ENCODE data around the gene ARHGEF7.
A peak's percentile ranks its signal among the peaks of the same experiment; 100 is the strongest.

ARHGEF7 gene

DNA sequence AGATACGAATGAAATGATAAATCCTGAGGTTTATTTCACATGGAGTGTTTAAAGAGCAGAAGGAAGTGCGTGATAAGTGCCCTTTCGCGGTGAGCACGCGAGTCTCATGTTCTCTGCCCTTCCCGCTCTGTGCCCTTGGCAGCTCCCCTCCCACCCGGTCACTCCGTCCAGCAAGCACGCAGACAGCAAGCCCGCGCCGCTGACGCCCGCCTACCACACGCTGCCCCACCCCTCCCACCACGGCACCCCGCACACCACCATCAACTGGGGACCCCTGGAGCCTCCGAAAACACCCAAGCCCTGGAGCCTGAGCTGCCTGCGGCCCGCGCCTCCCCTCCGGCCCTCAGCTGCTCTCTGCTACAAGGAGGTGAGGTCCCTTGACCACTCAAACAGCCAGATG is 167.9 kb downstream of the ARHGEF7 start:
- no peak for DNase-seq

DNA sequence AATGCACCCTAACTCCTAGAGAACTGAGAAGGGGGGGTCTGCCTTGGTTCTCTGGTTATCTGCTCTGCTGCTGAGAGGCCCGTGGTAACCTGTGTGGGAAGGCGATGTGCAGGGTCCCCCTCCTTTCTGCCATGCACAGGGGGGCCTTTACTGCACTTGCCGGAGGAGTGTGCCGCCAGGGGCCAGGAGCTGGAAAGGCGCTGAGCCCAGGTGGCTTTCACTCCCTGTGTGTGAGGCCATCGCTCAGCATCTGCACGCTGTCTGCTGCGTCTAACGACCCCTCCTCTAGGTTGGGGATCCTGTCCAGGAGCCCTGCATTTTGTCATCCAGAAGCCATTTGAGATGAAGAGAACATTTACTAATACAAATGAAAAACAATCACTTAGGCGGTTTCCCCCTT is 168.3 kb downstream of the ARHGEF7 start:
- no peak for DNase-seq

DNA sequence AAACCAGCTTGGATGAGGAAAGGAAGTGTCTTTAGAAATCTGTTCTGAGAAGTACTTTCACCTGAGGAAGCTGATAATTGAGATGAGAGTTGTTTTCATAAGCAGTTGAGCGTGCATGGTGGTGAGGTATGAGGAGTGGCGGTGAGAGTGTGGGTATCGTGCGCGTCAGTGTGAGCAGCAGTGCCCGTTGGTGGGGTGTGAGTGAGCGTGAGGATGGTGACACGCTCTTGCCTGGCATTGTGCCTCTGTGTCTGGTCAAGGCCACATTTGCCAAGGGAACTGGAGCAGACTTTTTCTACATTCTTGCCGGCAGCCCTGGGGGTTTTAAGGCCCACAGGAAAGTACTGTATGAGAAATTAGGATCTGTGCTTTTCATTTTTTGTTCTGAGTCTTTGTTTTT is 168.9 kb downstream of the ARHGEF7 start:
- no peak for DNase-seq

DNA sequence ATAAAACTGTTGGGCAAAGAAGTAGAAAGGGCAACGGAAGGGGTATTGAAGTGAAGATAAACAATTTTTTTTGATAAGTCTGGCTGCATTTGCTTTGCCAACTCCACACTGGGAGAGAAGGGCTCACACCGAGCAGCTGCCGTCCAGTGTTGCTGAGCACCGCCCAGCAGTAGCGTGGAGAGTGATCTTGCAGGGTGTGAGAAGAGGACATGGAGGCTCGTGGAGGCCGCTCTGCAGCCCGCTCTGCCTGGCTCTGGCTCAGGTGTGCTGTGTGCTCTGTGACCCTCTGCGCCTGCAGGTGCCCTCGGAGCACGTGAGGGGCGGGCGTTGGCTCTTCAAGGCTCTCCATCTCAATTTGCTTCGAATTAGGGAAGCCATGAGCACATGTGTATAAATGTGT is 169.5 kb downstream of the ARHGEF7 start:
- DNase-seq: no peak

DNA sequence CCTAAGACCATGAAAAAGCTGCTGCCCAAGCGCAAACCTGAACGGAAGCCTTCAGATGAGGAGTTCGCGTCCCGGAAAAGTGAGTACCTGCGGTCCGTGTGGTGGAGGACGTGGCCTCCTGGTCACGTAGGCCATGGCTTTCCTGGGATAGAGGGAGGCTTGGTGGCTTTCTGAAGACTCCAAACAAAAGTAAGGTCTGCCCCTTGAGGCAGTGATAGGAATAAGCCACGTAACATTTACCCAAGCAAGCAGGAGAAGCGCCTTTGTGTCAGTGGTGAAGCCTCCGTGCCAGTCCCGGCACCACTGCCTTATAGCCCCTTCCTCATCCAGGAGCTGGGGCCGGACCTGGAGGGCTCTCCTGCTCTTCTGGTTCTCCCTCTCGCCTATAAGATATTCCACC is 171.1 kb downstream of the ARHGEF7 start:
- no peak for DNase-seq

DNA sequence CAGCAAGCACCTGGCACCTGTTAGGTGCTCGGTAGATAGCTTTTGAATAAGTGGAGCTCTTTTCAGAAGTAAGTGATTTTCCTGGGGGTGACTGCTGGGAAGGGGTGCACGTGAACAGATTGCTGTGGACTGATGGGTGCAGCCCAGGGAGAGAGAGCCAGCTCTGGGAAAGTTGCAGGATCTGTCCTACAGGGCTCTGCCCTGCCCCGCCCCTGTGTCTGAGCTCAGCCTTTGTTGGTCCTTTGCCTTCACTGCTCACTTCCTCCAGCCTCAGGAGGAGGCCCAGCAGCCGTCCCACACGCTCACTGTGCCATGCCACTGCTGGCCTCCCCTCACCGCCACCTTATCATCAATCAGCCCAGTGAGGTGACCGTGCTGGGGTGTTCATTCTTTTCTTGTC is 171.6 kb downstream of the ARHGEF7 start:
- no peak for DNase-seq

DNA sequence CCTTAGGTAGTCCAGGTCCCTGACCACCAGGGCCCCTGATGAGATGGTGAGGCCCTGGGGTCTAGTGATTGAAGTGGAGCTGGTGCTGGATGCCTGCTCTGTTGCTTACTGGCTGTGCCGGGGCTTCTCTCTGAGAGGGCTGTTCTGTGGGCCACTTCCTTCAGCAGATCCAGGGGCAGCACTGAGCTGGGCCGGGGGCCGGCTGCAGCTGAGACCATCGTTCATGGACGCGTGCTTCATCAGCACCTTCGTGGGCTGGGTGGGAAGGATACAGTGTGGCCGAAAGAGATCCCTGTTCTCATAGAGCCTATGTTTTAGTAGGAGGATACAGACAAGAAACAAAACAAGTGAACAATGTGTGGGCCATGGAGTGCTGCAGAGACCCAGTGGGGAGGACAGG is 172.1 kb downstream of the ARHGEF7 start:
- DNase-seq: no peak

DNA sequence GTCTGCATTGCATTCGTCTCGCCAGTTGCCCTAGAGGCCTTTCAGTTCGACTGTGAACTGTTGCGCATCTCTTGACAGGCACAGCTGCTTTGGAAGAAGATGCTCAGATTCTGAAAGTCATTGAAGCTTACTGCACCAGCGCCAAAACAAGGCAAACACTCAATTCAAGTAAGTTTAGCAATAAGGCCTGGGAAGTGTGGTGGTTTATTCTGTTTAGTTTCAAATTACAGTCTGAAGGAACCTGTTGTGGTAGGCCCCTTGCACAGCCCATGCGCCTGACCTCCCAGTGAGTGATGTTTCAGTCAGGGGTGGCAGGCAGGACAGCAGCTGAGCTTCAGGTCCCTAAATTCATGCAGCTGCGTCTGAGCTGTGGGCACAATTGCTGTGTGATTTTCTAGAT is 173.2 kb downstream of the ARHGEF7 start:
- DNase-seq: no peak

DNA sequence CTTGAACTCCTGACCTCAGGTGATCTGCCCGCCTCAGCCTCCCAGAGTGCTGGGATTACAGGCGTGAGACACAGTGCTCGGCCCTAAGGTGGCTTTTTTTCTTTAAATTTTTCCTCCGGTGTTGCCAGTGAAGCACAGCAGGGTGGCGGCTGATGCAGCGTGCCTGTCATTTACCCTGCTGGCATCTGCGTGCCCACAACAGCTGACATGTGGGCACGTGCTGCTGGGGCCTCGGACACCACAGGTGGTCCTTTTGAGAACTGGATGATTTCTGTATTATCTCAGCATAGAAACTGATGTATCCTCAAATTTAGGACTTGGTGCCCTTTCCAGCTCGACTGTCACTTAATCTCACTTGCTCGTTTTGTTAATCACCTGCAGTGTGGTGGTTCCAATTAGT is 174.1 kb downstream of the ARHGEF7 start:
- no peak for DNase-seq

DNA sequence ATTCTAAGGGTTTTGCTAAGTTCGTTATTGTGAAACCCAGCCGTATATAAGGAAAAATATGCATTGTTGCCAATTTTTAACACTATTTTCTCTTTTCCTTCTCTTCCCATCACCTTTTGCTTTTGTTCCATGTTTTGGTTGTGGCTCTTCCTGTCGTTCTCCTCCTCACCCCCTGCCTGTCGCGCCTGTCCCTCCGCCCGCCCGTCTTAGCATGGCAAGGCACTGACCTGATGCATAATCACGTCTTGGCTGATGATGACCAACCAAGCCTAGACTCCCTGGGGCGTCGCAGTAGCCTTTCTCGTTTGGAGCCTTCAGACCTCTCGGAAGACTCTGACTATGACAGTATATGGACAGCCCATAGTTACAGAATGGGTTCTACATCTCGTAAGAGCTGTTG is 176.8 kb downstream of the ARHGEF7 start:
- DNase-seq: no peak

DNA sequence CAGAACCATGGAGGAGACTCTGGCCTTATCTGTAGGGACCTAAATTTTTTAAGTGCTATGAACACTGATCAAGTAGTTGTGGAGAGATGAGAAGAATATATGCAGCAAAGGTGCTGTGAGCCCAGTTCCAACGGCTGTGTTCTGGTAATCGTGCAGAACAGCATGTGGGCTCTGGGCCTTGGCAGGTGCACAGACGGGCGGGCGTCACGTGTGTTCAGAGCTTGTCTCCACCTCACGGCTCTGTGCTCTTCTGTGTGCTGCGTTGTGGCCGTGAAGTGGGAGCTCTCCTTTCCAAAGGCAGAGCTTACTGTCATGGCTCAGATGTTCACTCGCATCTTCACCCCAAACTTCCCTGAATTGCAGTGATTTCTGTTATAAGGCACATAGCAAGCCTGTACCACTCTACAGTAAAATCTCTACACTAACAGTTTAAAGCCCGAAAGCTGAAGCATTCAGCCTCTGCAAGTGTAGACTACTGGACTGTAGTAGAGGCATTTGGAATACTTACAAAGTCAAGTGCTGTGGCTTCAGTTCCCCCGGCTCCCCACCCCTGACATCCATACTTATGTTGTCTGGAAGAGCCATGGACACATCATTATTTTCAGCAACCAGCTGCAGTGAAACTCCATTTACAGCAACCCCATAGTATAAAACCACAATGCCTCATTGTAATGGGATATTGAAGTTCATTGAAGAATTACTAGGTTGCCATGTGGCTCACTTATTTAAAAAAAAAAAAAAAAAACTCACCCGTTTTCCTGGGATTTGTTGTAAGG is 177.8 kb downstream of the ARHGEF7 start:
- no peak for DNase-seq

DNA sequence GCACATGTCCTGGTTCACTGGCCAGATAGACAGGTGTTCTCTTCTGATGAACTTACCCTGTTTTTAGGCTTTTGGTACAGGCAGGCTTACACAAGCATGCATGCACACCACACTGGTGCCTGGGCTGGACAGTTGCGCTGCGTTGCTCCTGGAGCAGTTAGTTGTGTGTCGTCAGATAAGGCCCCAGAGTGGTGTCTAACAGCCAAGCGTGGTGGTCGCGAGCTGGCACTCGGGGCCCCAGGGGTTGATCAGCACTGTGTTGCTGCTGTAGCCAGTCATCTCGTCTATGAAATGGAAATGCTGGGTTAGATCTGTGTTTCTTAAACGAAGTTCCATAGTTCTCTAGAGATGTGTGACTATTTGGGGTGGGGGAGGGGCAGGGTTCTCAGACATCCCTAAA is 180.8 kb downstream of the ARHGEF7 start:
- no peak for DNase-seq

DNA sequence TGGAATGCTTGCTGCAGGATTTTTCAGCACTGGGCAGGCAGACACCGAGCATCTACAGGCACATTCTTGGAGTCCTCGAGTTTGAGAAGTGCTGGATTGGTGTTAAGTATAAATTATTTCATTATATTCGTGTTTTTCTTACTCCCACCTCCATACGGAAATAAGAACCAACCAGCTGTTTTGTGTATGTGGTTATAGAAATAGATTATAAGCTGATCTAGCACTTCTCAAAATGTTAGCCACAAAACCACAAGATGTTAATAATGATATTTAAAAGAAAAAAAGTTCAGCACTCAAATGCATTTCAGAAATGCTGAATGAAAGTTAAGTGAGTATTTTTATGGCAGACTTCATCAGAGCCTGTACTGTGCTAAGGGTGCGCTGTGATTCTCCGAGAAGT is 181.3 kb downstream of the ARHGEF7 start:
- no peak for DNase-seq

DNA sequence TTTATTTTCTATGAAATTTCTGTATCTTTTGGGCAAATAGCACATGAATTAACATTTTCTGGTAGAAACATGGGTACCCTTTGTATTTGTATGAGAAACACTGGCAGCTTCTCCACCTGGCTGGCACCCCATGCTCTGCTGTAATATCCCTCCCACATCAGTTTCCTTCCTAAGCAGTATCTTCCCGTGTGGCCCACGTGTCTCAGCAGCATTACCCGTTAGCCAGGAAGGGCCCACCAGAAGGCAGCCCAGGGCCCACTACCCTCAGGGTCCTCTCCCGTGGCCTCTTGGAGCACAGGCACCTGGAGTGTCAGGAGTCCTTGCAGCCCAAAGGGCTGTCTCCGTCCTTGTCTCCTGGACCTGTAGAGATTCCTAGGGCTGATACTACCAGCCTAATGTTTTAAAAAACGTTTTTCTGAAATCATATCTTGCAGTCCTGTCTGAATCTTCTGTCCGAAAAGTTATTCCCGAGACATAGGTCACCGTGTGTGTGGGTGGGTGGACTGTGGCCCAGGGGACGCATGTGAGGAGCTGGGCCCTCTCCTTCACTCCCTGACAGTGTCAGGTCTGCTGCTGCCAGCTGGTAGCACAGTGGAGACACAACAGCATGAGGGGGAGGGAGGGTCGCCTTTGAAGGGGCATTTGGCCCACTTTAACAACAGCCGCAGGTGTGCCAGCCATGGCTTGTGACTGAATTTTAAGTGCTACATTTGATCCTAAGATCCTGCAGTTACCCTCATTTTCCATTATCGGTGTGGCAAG is 183.3 kb downstream of the ARHGEF7 start:
- no peak for DNase-seq

DNA sequence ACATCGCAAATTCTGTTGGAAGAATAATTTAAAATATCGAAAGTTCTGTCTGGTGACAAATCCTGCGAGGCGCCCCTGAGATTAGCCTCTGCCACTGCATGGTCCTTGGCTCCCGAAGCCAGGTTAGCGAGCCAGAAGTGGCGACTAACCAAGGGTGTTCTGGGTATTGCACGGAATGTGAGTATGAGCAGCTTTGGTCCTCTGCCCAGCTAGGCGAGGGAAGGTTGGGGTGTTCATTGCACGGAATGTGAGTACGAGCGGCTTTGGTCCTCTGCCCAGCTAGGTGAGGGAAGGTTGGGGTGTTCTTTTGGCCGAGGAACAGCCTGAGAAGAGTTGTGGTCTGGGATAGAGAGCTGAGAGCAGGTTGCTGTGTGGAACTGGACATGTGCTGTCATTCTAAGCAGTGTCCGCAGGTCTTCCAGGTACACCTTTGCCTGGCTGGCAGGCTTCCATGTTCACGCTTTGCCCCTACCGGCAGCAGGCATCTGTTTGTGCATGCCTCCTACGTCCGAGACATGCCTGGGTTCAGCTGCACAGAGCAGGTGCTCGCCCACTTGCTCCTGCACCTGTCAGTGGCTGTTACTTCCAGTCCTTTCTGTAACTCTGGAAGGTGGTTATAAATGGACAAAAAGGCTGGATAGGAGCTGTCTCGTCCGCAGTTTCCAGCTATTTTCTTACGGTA is 187.1 kb downstream of the ARHGEF7 start:
- no peak for DNase-seq

DNA sequence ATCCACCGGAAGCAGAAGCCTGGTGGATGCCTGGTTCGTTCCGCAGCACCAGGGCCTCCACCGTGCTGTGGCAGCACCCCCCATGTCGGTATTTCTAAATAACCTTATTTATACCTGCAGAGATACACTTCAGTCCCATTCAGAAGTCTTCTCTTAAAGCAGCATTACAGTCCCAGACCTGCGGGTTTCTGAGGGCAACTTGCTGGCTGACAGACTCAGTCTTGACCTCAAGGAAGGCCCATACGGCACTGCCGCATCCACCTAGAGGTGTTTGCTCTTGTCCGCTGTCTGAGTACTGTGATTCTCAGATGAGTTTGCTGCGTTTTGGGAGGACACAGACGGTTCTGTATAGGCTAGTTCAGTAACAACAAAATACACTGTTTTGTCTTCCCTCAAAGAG is 188.4 kb downstream of the ARHGEF7 start:
- DNase-seq: no peak

DNA sequence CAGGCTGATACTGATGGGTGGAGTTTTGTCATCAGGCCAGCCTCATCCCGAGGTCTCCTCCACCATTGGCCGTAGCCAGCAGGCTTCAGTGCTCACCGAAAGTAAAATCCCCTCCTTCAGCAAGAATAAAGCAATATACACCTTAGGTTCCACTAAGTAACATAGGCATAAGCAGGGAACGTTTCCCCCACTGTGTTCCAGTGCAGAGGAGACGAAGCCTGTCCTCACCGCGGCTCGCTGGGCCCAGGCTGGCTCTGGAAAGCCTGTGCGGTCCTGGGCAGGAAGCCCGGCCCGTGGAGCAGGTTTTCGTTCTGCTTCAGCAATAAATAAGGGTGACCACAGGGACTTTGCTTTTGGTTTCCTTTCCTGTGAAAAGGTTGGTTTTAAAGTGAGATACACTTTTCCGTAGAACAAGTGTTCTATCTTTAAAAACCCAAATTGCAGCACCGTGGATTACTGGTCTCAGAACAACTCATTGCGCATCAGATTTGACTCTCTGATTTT is 189.0 kb downstream of the ARHGEF7 start:
- DNase-seq: no peak

DNA sequence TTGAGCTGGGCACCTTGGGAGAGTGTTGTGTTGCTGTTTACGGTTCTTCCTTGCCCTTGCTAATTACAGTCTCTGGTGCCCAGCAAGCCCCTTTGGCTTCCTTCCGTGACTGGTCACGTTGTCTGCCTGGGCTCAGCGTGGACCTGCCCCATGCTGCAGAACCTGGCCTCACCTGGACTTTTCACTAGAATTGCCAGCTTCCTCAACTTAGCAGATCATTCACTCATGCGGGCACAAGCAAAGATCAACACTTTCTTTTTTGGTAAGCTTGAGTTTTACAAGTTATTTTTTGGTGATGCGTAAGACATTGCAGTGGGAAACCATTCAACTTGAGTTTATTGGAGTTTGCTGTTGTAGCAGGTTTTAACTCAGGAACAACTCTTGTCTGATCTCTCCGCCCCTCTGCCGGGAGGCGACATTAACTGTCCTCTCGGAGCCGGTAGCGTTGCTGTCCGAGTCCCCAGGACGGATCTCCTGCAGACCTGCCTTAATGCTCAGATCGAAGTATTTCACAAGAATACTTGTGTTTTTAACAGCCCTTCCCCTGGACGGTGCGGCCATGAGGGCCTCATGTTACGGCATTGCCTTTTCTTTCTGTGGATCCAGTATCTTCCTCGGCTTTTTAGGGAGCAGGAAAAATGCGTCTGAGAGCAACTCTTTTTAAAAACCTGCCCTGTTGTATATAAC is 189.6 kb downstream of the ARHGEF7 start:
- no peak for DNase-seq

DNA sequence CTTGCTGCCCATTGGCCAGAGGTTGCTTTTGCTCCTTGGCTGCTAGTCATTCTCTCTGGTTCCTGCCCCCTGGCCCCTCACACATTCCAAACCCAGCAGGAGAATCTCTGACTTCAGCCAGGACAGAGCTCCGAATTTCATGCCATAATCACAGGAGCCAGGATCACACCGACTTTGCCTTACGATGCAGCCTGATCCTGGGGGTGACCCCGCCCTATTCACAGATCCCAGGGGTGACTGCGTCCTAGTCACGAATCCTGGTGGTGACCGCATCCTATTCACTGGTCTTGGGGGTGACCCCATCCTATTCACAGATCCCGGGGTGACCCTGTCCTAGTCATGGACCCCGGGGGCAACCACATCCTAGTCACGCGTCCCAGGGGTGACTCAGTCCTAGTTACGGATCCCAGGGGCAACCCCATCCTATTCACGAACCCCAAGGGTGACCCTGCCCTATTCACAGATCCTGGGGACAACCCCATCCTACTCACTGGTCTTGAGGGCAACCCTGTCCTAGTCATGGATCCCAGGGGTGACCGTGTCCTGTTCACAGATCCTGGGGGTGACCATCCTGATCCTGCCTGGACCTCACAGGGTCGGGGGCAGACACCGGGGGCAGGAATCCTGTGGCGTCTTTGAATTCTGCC is 198.0 kb downstream of the ARHGEF7 start:
- no peak for DNase-seq

DNA sequence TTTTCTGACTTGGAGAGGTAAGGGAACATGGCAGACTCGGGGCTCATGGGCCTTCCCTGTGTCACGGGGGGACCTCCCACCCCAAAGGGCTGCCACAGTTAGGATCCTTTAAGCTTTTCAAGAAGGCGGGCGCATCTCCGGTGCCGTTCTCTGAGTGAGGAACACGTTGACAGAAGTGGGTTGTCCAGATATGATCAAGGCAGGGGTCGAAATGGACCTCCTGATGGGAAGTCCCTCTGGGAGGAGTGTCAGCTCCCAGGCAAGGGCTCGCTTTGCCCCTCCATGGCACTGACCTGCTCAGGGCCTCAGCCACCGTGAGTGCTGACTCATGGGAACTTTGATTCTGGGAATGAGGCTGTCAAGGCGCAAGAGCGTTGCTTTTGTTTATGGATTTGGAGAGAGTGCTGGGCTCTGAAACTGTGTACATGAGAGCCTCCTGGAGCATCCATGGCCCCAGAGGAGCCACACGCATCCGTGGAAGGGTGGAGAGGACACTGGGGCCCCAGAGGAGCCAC is 198.9 kb downstream of the ARHGEF7 start:
- DNase-seq: peak; percentile 43

DNA sequence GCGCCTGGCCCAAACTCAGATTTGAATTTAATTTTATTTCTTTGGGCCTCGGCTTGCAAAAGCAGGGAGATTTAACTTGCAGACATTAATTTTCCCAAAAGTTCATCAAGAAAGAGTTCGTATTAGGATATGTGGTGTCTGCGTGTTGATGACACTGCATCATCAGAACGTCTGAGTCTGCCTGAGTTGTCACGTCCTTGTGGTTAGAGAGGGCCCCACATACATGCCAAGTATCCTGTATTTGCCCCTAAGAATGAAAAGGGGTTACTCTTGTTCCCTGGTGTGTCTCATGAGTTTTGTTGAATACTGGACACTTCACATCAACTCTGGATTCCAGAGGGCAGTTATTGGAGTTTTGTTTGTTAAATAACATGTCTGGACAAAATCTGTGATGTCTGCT is 199.7 kb downstream of the ARHGEF7 start:
- peak; percentile 30 for DNase-seq

DNA sequence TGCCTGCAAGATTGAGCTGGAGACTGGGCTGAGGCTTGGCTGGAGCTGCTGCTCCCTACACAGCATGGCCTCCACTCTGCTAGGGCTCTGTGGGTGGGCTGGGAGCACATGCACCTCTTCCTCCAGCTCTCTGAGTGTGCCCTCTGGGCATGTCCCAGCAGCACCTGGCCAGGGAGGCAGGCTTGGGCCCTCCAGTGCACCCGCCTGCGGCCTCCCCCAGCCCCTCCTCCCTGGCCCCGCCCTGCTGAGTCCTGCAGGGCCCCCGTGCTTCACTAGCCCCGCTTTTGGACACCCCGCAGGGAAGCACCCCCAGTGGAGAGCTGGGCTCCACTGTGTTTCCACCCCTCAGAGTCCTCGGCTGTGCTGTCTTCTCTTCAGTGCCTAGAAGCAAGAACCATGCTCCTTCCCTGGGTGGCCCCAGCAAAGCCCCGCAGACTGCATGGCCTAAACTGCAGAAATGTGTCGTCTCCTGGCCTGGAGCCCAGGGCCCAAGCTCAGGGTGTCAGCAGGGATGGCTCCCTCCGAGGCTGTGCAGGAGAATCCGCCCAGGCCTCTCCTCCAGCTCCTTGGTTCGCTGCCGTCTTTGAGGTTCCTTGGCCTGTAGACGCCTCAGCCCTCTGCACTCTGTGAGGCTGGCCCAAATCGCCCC is 200.4 kb downstream of the ARHGEF7 start:
- DNase-seq: no peak
